IMR-90 (cell line): ENCODE results near the gene GABBR2. TPM values are rescaled to one million over a fixed set of nuclear protein-coding genes. Genes with fewer than 3 reads are reported as not detected.

ENCODE experiments used
- ATAC-seq: fragments of 200-7000 bp; cut with Tn5 transposase; 2 replicates; pipeline ENCODE4 v1.9.1; 2020; ENCODE audit warnings: low read depth, mild to moderate bottlenecking, moderate library complexity
- BruUV-seq: library from RNA; stranded (reverse); fragments of 400-500 nt; replicated peaks from 2 replicates; lab custom pipeline; 2021; lab: Mats Ljungman, UMichigan
- CTCF ChIA-PET: fragments of 300-600 bp; formaldehyde crosslinking; extraction: SDS; loops from one replicate; lab custom pipeline; 2021; ENCODE audit warnings: antibody characterized with exemption; lab: Yijun Ruan, JAX
- POLR2A ChIA-PET: fragments of 300-600 bp; sonication (Branson Sonifier 250); formaldehyde crosslinking; loops from one replicate; lab custom pipeline; 2022; ENCODE audit warnings: antibody characterized with exemption; ENCODE audit not compliant: unreplicated experiment; lab: Charles Lee
- DNase-seq: peaks from one replicate; pipeline ENCODE4 v3.0.0; 2013
- H2AFZ ChIP-seq: replicated peaks from 2 replicates; pipeline ENCODE3; 2013; ENCODE audit warnings: low read length, mild to moderate bottlenecking; ENCODE audit not compliant: poor library complexity
- H2AK5ac ChIP-seq: 2 replicates; pipeline ENCODE4 v1.6.1; 2013; ENCODE audit warnings: low read depth, low read length, inconsistent platforms
- H2AK9ac ChIP-seq: replicated peaks from 2 replicates; pipeline ENCODE3; 2013; ENCODE audit warnings: mild to moderate bottlenecking, low read depth, low read length, moderate library complexity; ENCODE audit not compliant: poor library complexity
- H2BK120ac ChIP-seq: 2 replicates; pipeline ENCODE4 v1.6.1; 2013; ENCODE audit warnings: low read depth, low read length, inconsistent platforms
- H2BK15ac ChIP-seq: 3 replicates; pipeline ENCODE4 v1.6.1; 2013; ENCODE audit warnings: low read depth, low read length, inconsistent platforms
- H2BK20ac ChIP-seq: 2 replicates; pipeline ENCODE4 v1.6.1; 2013; ENCODE audit warnings: low read depth, mild to moderate bottlenecking, inconsistent platforms, low read length, moderate library complexity
- H2BK5ac ChIP-seq: 2 replicates; pipeline ENCODE4 v1.6.1; 2013; ENCODE audit warnings: mild to moderate bottlenecking, low read depth, low read length, inconsistent platforms; ENCODE audit not compliant: poor library complexity, severe bottlenecking
- H3K14ac ChIP-seq: replicated peaks from 2 replicates; pipeline ENCODE4 v1.6.1; 2013; ENCODE audit warnings: low read depth, low read length, inconsistent platforms
- H3K18ac ChIP-seq: 2 replicates; pipeline ENCODE4 v1.6.1; 2013; ENCODE audit warnings: low read depth, low read length, control low read depth
- H3K23ac ChIP-seq: 2 replicates; pipeline ENCODE4 v1.6.1; 2013; ENCODE audit warnings: low read depth, low read length, inconsistent platforms
- H3K27ac ChIP-seq: 2 replicates; pipeline ENCODE4 v1.5.1; 2013; ENCODE audit warnings: mild to moderate bottlenecking, control low read depth, low read length; ENCODE audit not compliant: insufficient read depth
- H3K27me3 ChIP-seq: 2 replicates; pipeline ENCODE4 v1.6.1; 2013; ENCODE audit warnings: low read length; ENCODE audit not compliant: control insufficient read depth, insufficient read depth
- H3K36me3 ChIP-seq: 2 replicates; pipeline ENCODE4 v1.6.1; 2013; ENCODE audit warnings: low read length, mixed read lengths; ENCODE audit not compliant: control insufficient read depth, insufficient read depth
- H3K4ac ChIP-seq: 2 replicates; pipeline ENCODE4 v1.6.1; 2013; ENCODE audit warnings: low read depth, low read length, inconsistent platforms
- H3K4me1 ChIP-seq: 2 replicates; pipeline ENCODE4 v1.6.1; 2013; ENCODE audit warnings: low read length, mixed read lengths; ENCODE audit not compliant: control insufficient read depth, insufficient read depth
- H3K4me2 ChIP-seq: 2 replicates; pipeline ENCODE4 v1.6.1; 2013; ENCODE audit warnings: low read depth, mild to moderate bottlenecking, control low read depth, low read length, moderate library complexity
- H3K4me3 ChIP-seq: 2 replicates; pipeline ENCODE4 v1.5.1; 2013; ENCODE audit warnings: low read depth, mild to moderate bottlenecking, control low read depth, low read length, moderate library complexity; ENCODE audit not compliant: insufficient read depth
- H3K56ac ChIP-seq: 2 replicates; pipeline ENCODE4 v1.6.1; 2013; ENCODE audit warnings: low read length, inconsistent platforms; ENCODE audit not compliant: insufficient read depth; ENCODE audit errors: extremely low read depth
- H3K79me1 ChIP-seq, 2 experiments: 2 replicates each; pipeline ENCODE4 v1.6.1; 2013; ENCODE audit warnings: low read length in 2 of 2, inconsistent platforms in 1 of 2, low read depth in 1 of 2
- H3K9ac ChIP-seq: 2 replicates; pipeline ENCODE4 v1.6.1; 2013; ENCODE audit warnings: low read depth, low read length, control low read depth
- H3K9me1 ChIP-seq: 2 replicates; pipeline ENCODE4 v1.6.1; 2013; ENCODE audit warnings: low read length, inconsistent platforms; ENCODE audit not compliant: insufficient read depth
- H3K9me3 ChIP-seq: 2 replicates; pipeline ENCODE4 v1.6.1; 2013; ENCODE audit warnings: low read length; ENCODE audit not compliant: control insufficient read depth, insufficient read depth
- H4K20me1 ChIP-seq: 2 replicates; pipeline ENCODE4 v1.6.1; 2013; ENCODE audit warnings: low read length, inconsistent platforms; ENCODE audit not compliant: insufficient read depth
- H4K5ac ChIP-seq: 2 replicates; pipeline ENCODE4 v1.6.1; 2013; ENCODE audit warnings: mild to moderate bottlenecking, low read depth, low read length, control low read depth
- H4K8ac ChIP-seq, 2 experiments: 2 replicates each; pipeline ENCODE4 v1.6.1; 2013; ENCODE audit warnings: low read depth in 2 of 2, low read length in 2 of 2, control low read depth in 1 of 2, inconsistent platforms in 1 of 2
- H4K91ac ChIP-seq: 2 replicates; pipeline ENCODE4 v1.6.1; 2013; ENCODE audit warnings: low read depth, low read length, inconsistent platforms; ENCODE audit not compliant: insufficient read depth
- CEBPB ChIP-seq: IDR thresholded peaks from 2 replicates; pipeline ENCODE4 v1.6.1; 2012; ENCODE audit warnings: low read depth, low read length, improper control_type of control experiment
- NFE2L2 ChIP-seq: fragments of 150-350 bp; IDR thresholded peaks from 2 replicates; pipeline ENCODE4 v1.6.1; 2016; ENCODE audit warnings: low read depth, mild to moderate bottlenecking, low read length
- RCOR1 ChIP-seq: IDR thresholded peaks from 2 replicates; pipeline ENCODE4 v1.6.1; 2012; ENCODE audit warnings: mild to moderate bottlenecking, low read length, improper control_type of control experiment; ENCODE audit not compliant: insufficient replicate concordance
- WGBS, 2 experiments: methylation state at CpG; one replicate each; pipeline versions ENCODE4 v1.1.5 to v1.1.7; 2013; ENCODE audit warnings: missing lambda C conversion rate in 2 of 2; ENCODE audit not compliant: insufficient read length in 1 of 2; ENCODE audit errors: extremely low coverage in 2 of 2; 5-methylcytosine and 5-hydroxymethylcytosine counted together
- dilution Hi-C: fragments of 300-500 bp; cut with HindIII; formaldehyde crosslinking; loops from one replicate; pipeline ENCODE4 v1.14.3; 2018; ENCODE audit warnings: low sequenced_read_pairs; ENCODE audit not compliant: unreplicated experiment
- in situ Hi-C: fragments of 300-500 bp; cut with MboI; formaldehyde crosslinking; loops from 3 replicates; pipeline ENCODE4 v1.14.3; 2019; ENCODE audit warnings: low sequenced_read_pairs, inconsistent platforms, mixed read lengths
- intact Hi-C: fragments of 100-400 bp; cut with micrococcal nuclease; formaldehyde crosslinking; loops from 2 replicates; pipeline ENCODE4 v1.10.0; 2022
- polyA plus RNA-seq, 3 experiments: library from polyadenylated mRNA; depleted of rRNA; stranded (reverse); fragments of >200 nt; gene quantifications; 2 replicates each; pipeline ENCODE4 v1.2.3, GENCODE V29; 2012; ENCODE audit warnings: low replicate concordance in 1 of 3
- total RNA-seq: library from RNA; depleted of rRNA; stranded (reverse); fragments of >200 nt; gene quantifications from 2 replicates; pipeline ENCODE4 v1.2.3, GENCODE V29; 2012
- TF ChIP-seq, protein P1 (sequence below): fragments of 150-350 bp; IDR thresholded peaks from 2 replicates; pipeline ENCODE4 v1.6.1; 2017; ENCODE audit warnings: mild to moderate bottlenecking, antibody characterized with exemption, low read length, low read depth

The GABBR2 gene
- total and polyA plus RNA-seq, 2 of the 4 experiments (the other 2 are of a cell fraction), result 14.2 to 20.3 TPM

- POLR2A ChIA-PET, result no interaction called here
- Histone ChIP-seq H4K91ac (no peak overlapping the region), H3K36me3 (peaks cover 3% of the 10 kb centered on the region; the same call in 1 of the 2 replicates), H3K23ac (no peak overlapping the region), H4K5ac (no peak overlapping the region), H2AK5ac (no peak overlapping the region), H3K9ac (no peak overlapping the region), H3K9me1 (no peaks in the 10 kb centered on the region), H2BK5ac (no peak overlapping the region), H3K4me1 (peaks cover 5% of the 10 kb centered on the region), H2BK15ac (no peak overlapping the region; the same call in 2 of the 3 replicates), H4K8ac (no peak overlapping the region), H2AK9ac (no peak overlapping the region), H3K79me1 (no peaks in the 10 kb centered on the region; a peak in 1 of 4 replicates), H3K4me3 (no peak overlapping the region), H3K27me3 (no peaks in the 10 kb centered on the region), H3K14ac (0 out of 2 replicates have a peak overlapping the region, but pooled peaks have one; percentile 38), H3K4me2 (no peak overlapping the region), H2BK120ac (no peak overlapping the region), H3K56ac (no peak overlapping the region), H3K9me3 (peaks cover 3% of the 10 kb centered on the region; the same call in 1 of the 2 replicates), H3K27ac (no peak overlapping the region), H3K4ac (no peak overlapping the region), H2BK20ac (no peak overlapping the region), H3K18ac (no peak overlapping the region), H4K20me1 (no peaks in the 10 kb centered on the region), H2AFZ (peak overlapping the region; percentile 71)
- CTCF ChIA-PET, result interaction anchor here (0.6 to 1.9 kb wide), 3 partner anchors 13 to 250 kb away, joined by 3 to 5 read pairs (median 3); no protein-coding TSS in a partner anchor
- DNase-seq (peak; percentile 74), ATAC-seq (peak; percentile 85)
- in situ Hi-C loops (no loop called here), dilution Hi-C loops (no loop called here), intact Hi-C loops (no loop called here)
- BruUV-seq, result no TSS peak
- TF ChIP-seq, protein P1, sequence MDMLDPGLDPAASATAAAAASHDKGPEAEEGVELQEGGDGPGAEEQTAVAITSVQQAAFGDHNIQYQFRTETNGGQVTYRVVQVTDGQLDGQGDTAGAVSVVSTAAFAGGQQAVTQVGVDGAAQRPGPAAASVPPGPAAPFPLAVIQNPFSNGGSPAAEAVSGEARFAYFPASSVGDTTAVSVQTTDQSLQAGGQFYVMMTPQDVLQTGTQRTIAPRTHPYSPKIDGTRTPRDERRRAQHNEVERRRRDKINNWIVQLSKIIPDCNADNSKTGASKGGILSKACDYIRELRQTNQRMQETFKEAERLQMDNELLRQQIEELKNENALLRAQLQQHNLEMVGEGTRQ, result no peak
- no peak for TF ChIP-seq NFE2L2
- TF ChIP-seq CEBPB, result no peak
- no peak for TF ChIP-seq RCOR1
- WGBS, 2 experiments, result 41% methylated on average over 5 of the region's 12 CpGs; no CpG with 5 or more reads in 1 of the 2 experiments
These were observed 253.2 kb downstream of the GABBR2 start for GRCh38 chr9:98455256-98456155.
